MV-4-11 (cell line): ENCODE results near the gene PTPN1.
"Not testable (repeated sequence)": the region's sequence is repeated elsewhere in the genome, so short reads cannot be mapped to it uniquely, and the experiment has no call there.

Experiments
- DNase-seq: peaks from one replicate; lab custom pipeline; 2025; lab: John Stamatoyannopoulos, UW

Gene PTPN1

GRCh38 chr20:50557549-50558134, 47.5 kb downstream of the PTPN1 start:
- DNase-seq, result no peak

- no peak for DNase-seq
These were observed 48.3 kb downstream of the PTPN1 start for GRCh38 chr20:50558483-50558925.

- DNase-seq, result no peak
These were observed 49.0 kb downstream of the PTPN1 start for GRCh38 chr20:50559149-50559548.

- no peak for DNase-seq
These were observed 49.9 kb downstream of the PTPN1 start for GRCh38 chr20:50559856-50560638.

- no peak for DNase-seq
These were observed 50.7 kb downstream of the PTPN1 start for GRCh38 chr20:50560867-50561266.

- no peak for DNase-seq
These were observed 51.3 kb downstream of the PTPN1 start for GRCh38 chr20:50561379-50562078.

GRCh38 chr20:50562262-50562701, 52.1 kb downstream of the PTPN1 start:
- DNase-seq, result no peak

GRCh38 chr20:50563133-50563944, 53.2 kb downstream of the PTPN1 start:
- no peak for DNase-seq

- no peak for DNase-seq
These were observed 55.2 kb downstream of the PTPN1 start for GRCh38 chr20:50565383-50565782.

GRCh38 chr20:50565871-50566270, 55.7 kb downstream of the PTPN1 start:
- DNase-seq, result no peak

- no peak for DNase-seq
These were observed 57.8 kb downstream of the PTPN1 start for GRCh38 chr20:50567860-50568548.

GRCh38 chr20:50568549-50568942, 58.4 kb downstream of the PTPN1 start:
- DNase-seq, result no peak

GRCh38 chr20:50569487-50569863, 59.3 kb downstream of the PTPN1 start:
- not testable (repeated sequence) for DNase-seq

- DNase-seq, result peak; percentile 52
These were observed 60.0 kb downstream of the PTPN1 start for GRCh38 chr20:50569864-50570836.

GRCh38 chr20:50571466-50571865, 61.3 kb downstream of the PTPN1 start:
- DNase-seq, result no peak

GRCh38 chr20:50572938-50573777, 63.0 kb downstream of the PTPN1 start:
- DNase-seq, result no peak

GRCh38 chr20:50574108-50574507, 63.9 kb downstream of the PTPN1 start:
- DNase-seq, result no peak

- no peak for DNase-seq
These were observed 64.4 kb downstream of the PTPN1 start for GRCh38 chr20:50574586-50574985.
